ENCODE results near the gene SF1.
A peak's percentile ranks its signal among the peaks of the same experiment; 100 is the strongest.

SF1 gene

GRCh38 chr11:64800303-64801157, 22.2 kb upstream of the SF1 start:
- TF ChIP-seq, protein P1, sequence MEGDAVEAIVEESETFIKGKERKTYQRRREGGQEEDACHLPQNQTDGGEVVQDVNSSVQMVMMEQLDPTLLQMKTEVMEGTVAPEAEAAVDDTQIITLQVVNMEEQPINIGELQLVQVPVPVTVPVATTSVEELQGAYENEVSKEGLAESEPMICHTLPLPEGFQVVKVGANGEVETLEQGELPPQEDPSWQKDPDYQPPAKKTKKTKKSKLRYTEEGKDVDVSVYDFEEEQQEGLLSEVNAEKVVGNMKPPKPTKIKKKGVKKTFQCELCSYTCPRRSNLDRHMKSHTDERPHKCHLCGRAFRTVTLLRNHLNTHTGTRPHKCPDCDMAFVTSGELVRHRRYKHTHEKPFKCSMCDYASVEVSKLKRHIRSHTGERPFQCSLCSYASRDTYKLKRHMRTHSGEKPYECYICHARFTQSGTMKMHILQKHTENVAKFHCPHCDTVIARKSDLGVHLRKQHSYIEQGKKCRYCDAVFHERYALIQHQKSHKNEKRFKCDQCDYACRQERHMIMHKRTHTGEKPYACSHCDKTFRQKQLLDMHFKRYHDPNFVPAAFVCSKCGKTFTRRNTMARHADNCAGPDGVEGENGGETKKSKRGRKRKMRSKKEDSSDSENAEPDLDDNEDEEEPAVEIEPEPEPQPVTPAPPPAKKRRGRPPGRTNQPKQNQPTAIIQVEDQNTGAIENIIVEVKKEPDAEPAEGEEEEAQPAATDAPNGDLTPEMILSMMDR (IDR thresholded peaks at IDR 0.05; ENCODE audit: insufficient read depth, low read depth, low read length, missing control alignments): no peak
- no peak for DNase-seq (ENCODE audit: low read depth)
- peak overlapping the region; percentile 89; the same call in 1 of the 2 replicates for H3K4me3 ChIP-seq (ENCODE audit: low read depth, low read length)

DNA sequence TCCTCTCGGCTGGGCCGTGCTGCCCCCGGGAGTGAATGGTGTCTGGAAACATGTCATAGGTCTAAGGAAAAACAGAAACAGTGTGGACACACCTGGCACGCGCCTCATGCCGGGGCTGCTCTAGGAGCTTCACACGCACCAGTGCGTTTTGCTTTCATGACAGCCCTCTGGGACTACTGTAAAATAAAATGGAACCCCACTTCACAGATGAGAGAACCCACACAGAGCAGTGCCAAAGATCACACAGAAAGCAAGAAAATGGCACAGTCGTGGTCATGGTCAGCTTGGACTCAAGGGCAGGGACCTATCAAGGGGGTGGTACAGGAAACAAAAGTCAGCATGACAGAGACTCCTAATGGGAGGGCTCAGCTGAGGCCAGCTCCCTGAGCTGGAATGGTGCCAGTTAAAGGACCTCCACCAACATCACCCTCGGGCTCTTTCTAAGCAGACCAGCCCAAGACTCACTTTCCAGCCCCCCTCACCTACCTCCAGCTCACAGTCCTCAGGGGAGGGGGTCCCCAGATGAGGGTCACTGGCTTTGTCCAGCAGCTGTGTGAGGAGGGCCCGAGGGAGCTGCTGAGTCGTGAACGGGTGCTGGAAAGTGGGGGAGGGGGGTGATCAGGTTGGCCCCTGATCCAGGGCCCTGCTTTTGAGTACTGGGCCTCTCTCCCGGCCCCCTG, 21.4 kb upstream of the SF1 start:
- H3K4me3 ChIP-seq (ENCODE audit: low read depth, low read length): peak overlapping the region; percentile 25; the same call in 1 of the 2 replicates
- peak; percentile 62 for DNase-seq (ENCODE audit: low read depth)
- TF ChIP-seq, protein P1 (IDR thresholded peaks at IDR 0.05; ENCODE audit: insufficient read depth, low read depth, low read length, missing control alignments): no peak

DNA sequence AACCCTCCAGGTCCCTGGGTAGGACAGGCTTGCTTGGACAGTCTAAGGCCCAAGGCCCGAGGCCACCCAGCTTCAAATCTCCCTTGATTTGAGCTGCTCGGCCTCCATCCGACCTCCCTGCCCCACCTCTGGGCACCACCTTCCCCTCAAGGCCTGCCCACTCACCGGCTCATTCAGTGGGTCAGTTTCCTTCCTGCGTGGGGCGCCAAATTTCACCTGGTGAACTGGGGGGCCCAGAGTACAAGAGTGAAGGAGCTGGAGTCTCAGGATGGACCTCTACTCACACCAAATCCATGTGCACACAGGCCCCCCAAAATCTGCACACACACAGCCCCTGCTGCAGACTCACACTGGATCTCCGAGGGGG, 20.9 kb upstream of the SF1 start:
- DNase-seq (ENCODE audit: low read depth): no peak
- H3K4me3 ChIP-seq (ENCODE audit: low read depth, low read length): no peak overlapping the region
- TF ChIP-seq, protein P1 (IDR thresholded peaks at IDR 0.05; ENCODE audit: insufficient read depth, low read depth, low read length, missing control alignments): no peak

- TF ChIP-seq, protein P1 (IDR thresholded peaks at IDR 0.05; ENCODE audit: insufficient read depth, low read depth, low read length, missing control alignments): no peak
- no peak overlapping the region for H3K4me3 ChIP-seq (ENCODE audit: low read depth, low read length)
- DNase-seq (ENCODE audit: low read depth): no peak
These were observed 18.6 kb upstream of the SF1 start for GRCh38 chr11:64796757-64797541.

GRCh38 chr11:64796047-64796756, 17.9 kb upstream of the SF1 start:
- TF ChIP-seq, protein P1 (IDR thresholded peaks at IDR 0.05; ENCODE audit: insufficient read depth, low read depth, low read length, missing control alignments): no peak
- H3K4me3 ChIP-seq (ENCODE audit: low read depth, low read length): no peak overlapping the region
- no peak for DNase-seq (ENCODE audit: low read depth)

DNA sequence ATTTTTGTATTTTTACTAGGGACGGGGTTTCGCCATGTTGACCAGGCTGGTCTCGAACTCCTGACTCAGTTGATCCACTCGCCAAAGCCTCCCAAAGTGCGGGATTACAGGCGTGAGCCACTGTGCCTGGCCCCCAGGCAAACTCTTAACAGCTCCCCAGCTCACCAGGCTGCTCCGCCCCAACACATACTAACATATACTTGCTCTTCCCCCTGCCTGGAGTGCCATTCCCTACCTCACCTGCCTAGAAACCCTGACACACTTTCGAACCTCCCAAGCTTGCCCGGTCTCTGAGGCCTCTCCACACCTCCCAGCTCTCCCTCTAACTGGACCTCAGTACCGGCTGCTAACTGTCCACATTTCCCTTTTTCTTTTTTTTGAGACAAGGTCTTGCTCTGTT, 16.2 kb upstream of the SF1 start:
- TF ChIP-seq, protein P1 (IDR thresholded peaks at IDR 0.05; ENCODE audit: insufficient read depth, low read depth, low read length, missing control alignments): no peak
- DNase-seq (ENCODE audit: low read depth): no peak

More for the DNA sequence above, 16.2 kb upstream of the SF1 start:
- no peak overlapping the region for H3K4me3 ChIP-seq (ENCODE audit: low read depth, low read length)
